Measurements from ENCODE around the gene FRMD4B.

The FRMD4B gene

DNA sequence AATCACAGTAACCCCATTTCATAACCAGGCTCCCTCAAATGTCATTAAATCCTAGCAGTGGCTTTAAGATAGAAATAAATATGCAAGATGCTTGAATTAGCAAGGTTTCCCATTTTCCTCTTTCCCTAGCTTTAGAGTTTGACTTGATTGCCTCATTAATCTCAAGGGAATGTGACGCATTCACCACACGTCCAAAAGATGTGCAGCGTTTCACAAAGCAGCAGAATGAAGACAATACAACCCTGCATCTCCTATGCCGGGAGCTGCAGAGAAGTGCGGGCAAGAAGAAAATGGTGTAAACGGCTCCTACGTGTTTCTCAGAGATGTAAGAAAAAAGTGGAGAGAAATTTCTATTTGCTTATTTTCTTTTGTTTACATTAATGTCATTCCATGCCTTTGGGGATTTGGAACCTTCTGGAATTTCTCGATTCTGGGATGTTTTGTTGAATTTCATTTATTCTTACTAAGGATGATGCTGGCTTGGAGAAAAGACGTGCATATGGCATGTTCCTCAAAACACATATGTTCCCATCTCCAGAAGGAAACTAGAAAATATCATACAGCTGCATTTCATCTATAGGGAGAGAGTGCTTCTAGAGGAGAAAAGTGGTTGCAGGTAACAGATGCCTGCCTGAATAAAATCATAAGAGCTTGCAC, 27.8 kb upstream of the FRMD4B start:
- Histone ChIP-seq H3K4me2 (ENCODE audit: low read depth, low read length, poor library complexity, severe bottlenecking) (no peak overlapping the region), H3K36me3 (ENCODE audit: insufficient read depth, low read length) (no peaks in the 10 kb centered on the region), H3F3A (ENCODE audit: low read depth) (no peaks in the 10 kb centered on the region), H3K9me3 (ENCODE audit: insufficient read depth, low read depth, low read length) (no peaks in the 10 kb centered on the region), H3K9me2 (replicated peaks; ENCODE audit: low read depth, low read length) (no peaks in the 10 kb centered on the region), H2AFZ (ENCODE audit: low read length) (no peak overlapping the region), H4K20me1 (ENCODE audit: insufficient read depth, low read length, poor library complexity, severe bottlenecking) (no peaks in the 10 kb centered on the region), H3K79me2 (ENCODE audit: insufficient read depth, low read length) (no peaks in the 10 kb centered on the region), H3K9ac (ENCODE audit: low read depth, low read length, poor library complexity, severe bottlenecking) (no peak overlapping the region), H3K27me3 (ENCODE audit: insufficient read depth, low read length, poor library complexity, severe bottlenecking) (no peaks in the 10 kb centered on the region), H3K4me3 (ENCODE audit: low read length, poor library complexity, severe bottlenecking) (no peak overlapping the region), H3K4me1 (ENCODE audit: insufficient read depth, low read length, poor library complexity, severe bottlenecking) (no peaks in the 10 kb centered on the region)
- no peak for TF ChIP-seq CTCF (conservative IDR thresholded peaks at IDR 0.05; ENCODE audit: low read length)

DNA sequence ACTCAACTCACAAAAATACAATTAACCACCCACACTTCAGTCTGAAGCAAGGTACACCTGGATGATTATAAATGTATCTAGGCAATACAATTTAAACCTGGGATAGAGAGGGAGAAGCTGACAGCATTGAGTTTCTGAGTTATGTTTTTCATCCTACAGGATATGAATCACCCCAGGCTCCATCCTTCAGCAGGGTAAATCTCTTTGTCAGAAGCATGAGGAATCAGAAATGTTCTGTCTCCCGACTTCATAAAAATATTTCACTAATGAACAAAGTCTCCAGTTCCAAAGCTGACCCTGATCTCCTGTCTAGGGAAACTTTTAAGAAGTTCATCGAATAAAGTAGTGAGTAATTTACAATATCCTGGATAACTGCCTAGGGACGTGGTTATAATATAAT, 25.5 kb upstream of the FRMD4B start:
- Histone ChIP-seq H3K4me1 (ENCODE audit: insufficient read depth, low read length, poor library complexity, severe bottlenecking) (no peaks in the 10 kb centered on the region), H3K9me2 (replicated peaks; ENCODE audit: low read depth, low read length) (no peaks in the 10 kb centered on the region), H2AFZ (ENCODE audit: low read length) (no peak overlapping the region), H3K79me2 (ENCODE audit: insufficient read depth, low read length) (no peaks in the 10 kb centered on the region), H3K9me3 (ENCODE audit: insufficient read depth, low read depth, low read length) (no peaks in the 10 kb centered on the region), H3K27me3 (ENCODE audit: insufficient read depth, low read length, poor library complexity, severe bottlenecking) (no peaks in the 10 kb centered on the region), H3K9ac (ENCODE audit: low read depth, low read length, poor library complexity, severe bottlenecking) (no peak overlapping the region), H3K36me3 (ENCODE audit: insufficient read depth, low read length) (no peaks in the 10 kb centered on the region), H4K20me1 (ENCODE audit: insufficient read depth, low read length, poor library complexity, severe bottlenecking) (no peaks in the 10 kb centered on the region), H3F3A (ENCODE audit: low read depth) (no peaks in the 10 kb centered on the region), H3K4me3 (ENCODE audit: low read length, poor library complexity, severe bottlenecking) (no peak overlapping the region), H3K4me2 (ENCODE audit: low read depth, low read length, poor library complexity, severe bottlenecking) (no peak overlapping the region)
- no peak for TF ChIP-seq EZH2phosphoT487 (IDR thresholded peaks at IDR 0.05; ENCODE audit: borderline replicate concordance)
- TF ChIP-seq CTCF (conservative IDR thresholded peaks at IDR 0.05; ENCODE audit: low read length): no peak

- Histone ChIP-seq H3K4me3 (ENCODE audit: low read length, poor library complexity, severe bottlenecking) (no peak overlapping the region), H2AFZ (ENCODE audit: low read length) (peak overlapping the region; percentile 40), H3K4me2 (ENCODE audit: low read depth, low read length, poor library complexity, severe bottlenecking) (no peak overlapping the region), H3K4me1 (ENCODE audit: insufficient read depth, low read length, poor library complexity, severe bottlenecking) (no peaks in the 10 kb centered on the region), H3K9me3 (ENCODE audit: insufficient read depth, low read depth, low read length) (no peaks in the 10 kb centered on the region; the same call in 1 of the 2 replicates), H4K20me1 (ENCODE audit: insufficient read depth, low read length, poor library complexity, severe bottlenecking) (no peaks in the 10 kb centered on the region), H3F3A (ENCODE audit: low read depth) (no peaks in the 10 kb centered on the region), H3K9ac (ENCODE audit: low read depth, low read length, poor library complexity, severe bottlenecking) (no peak overlapping the region), H3K9me2 (replicated peaks; ENCODE audit: low read depth, low read length) (no peaks in the 10 kb centered on the region), H3K79me2 (ENCODE audit: insufficient read depth, low read length) (no peaks in the 10 kb centered on the region), H3K27me3 (ENCODE audit: insufficient read depth, low read length, poor library complexity, severe bottlenecking) (no peaks in the 10 kb centered on the region), H3K36me3 (ENCODE audit: insufficient read depth, low read length) (no peaks in the 10 kb centered on the region)
- TF ChIP-seq CTCF (conservative IDR thresholded peaks at IDR 0.05; ENCODE audit: low read length) (peak; percentile 79), EZH2phosphoT487 (IDR thresholded peaks at IDR 0.05; ENCODE audit: borderline replicate concordance) (no peak)
Observed at GRCh38 chr3:69410301-69410700, 24.4 kb upstream of the FRMD4B start.

Measured in Loucy (cell line).